22Rv1 (cell line): ENCODE measurements around the gene SLC12A1.

Experiments
- H3K27ac ChIP-seq: fragments of 450-650 bp; 2 replicates; pipeline ENCODE4 v1.5.1; 2017
- ZFX ChIP-seq: fragments of 450-650 bp; IDR thresholded peaks from 2 replicates; pipeline ENCODE4 v1.6.1; 2017; ENCODE audit warnings: antibody characterized with exemption, borderline replicate concordance
- TF ChIP-seq, protein P1 (sequence below): fragments of 450-650 bp; IDR thresholded peaks from 2 replicates; pipeline ENCODE4 v1.5.1; 2017; ENCODE audit warnings: mild to moderate bottlenecking

Gene SLC12A1

GRCh38 chr15:48298914-48299313 is 92.8 kb downstream of the SLC12A1 start:
- no peak overlapping the region for H3K27ac ChIP-seq
- TF ChIP-seq ZFX: no peak
- TF ChIP-seq, protein P1, sequence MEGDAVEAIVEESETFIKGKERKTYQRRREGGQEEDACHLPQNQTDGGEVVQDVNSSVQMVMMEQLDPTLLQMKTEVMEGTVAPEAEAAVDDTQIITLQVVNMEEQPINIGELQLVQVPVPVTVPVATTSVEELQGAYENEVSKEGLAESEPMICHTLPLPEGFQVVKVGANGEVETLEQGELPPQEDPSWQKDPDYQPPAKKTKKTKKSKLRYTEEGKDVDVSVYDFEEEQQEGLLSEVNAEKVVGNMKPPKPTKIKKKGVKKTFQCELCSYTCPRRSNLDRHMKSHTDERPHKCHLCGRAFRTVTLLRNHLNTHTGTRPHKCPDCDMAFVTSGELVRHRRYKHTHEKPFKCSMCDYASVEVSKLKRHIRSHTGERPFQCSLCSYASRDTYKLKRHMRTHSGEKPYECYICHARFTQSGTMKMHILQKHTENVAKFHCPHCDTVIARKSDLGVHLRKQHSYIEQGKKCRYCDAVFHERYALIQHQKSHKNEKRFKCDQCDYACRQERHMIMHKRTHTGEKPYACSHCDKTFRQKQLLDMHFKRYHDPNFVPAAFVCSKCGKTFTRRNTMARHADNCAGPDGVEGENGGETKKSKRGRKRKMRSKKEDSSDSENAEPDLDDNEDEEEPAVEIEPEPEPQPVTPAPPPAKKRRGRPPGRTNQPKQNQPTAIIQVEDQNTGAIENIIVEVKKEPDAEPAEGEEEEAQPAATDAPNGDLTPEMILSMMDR: no peak

GRCh38 chr15:48300038-48300437 is 93.9 kb downstream of the SLC12A1 start:
- no peak overlapping the region for H3K27ac ChIP-seq
- no peak for TF ChIP-seq ZFX
- TF ChIP-seq, protein P1: no peak

DNA sequence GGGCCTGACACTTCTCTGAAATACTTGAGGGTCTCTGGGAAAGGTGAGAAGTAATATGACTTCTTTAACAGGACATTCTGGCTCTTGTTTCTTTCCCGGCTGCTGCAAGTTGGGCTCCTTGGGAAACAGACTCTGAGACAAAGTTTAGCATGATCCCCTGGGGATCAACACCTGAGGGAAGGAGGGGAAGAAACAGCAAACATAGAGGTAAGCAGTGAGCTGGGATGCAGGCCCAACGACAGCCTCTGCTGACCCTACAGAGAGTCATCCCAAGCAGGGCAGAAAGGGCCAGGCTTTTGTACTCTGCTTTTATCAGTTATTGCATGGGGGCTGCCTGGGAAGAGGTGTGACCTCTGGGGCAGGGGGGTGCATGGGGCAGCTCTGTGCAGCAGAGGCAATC is 98.3 kb downstream of the SLC12A1 start:
- TF ChIP-seq ZFX: no peak
- TF ChIP-seq, protein P1: no peak
- H3K27ac ChIP-seq: no peak overlapping the region

- H3K27ac ChIP-seq: no peak overlapping the region
- no peak for TF ChIP-seq ZFX
- TF ChIP-seq, protein P1: no peak
Observed at GRCh38 chr15:48306639-48307038, 100.5 kb downstream of the SLC12A1 start.

GRCh38 chr15:48307586-48307985 is 101.5 kb downstream of the SLC12A1 start:
- TF ChIP-seq ZFX: no peak
- TF ChIP-seq, protein P1: no peak
- no peak overlapping the region for H3K27ac ChIP-seq

DNA sequence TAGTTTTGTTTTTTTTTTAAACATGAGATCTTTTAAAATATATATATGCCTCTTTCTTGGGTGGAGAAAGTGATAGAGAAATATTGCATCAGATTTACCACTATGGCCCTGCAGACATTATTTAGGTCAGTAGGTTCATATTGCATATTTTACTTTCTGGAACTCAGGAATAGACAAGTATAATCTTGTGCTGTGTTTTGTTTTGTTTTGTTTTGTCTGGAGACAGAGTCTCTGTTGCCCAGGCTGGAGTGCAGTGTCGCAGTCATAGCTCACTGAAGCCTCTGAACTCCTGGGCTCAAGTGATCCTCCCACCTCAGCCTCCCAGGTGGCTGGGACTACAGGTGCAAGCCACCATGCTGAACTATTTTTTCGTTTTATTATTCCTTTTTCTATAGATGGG is 103.6 kb downstream of the SLC12A1 start:
- H3K27ac ChIP-seq: no peak overlapping the region
- TF ChIP-seq, protein P1: no peak
- no peak for TF ChIP-seq ZFX

DNA sequence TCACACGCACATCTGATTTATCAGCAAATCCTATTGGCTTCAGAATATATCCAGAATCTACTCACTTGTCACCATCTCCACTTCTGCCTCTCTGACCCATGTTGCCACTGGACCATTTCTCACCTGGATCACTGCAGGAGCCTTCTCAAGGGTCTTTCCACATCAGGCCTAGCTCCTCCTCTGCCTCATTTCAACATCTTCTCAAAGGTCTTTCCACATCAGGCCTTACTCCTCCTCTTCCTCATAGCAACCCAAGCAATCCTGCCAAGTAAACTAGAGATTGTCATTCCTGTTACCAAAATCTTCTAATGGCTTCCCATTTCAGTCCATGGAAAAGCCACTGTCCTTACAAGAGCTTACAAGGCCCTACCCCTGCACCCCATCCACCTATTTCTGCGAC is 107.1 kb downstream of the SLC12A1 start:
- no peak for TF ChIP-seq ZFX
- TF ChIP-seq, protein P1: no peak
- no peak overlapping the region for H3K27ac ChIP-seq

- H3K27ac ChIP-seq: no peak overlapping the region
- TF ChIP-seq, protein P1: no peak
- TF ChIP-seq ZFX: no peak
Observed at GRCh38 chr15:48315041-48315440, 108.9 kb downstream of the SLC12A1 start.
